Stomach (tissue), 9 donors: Measurements from ENCODE around the gene WDR75. TPM values are rescaled to one million over a fixed set of nuclear protein-coding genes. Genes with fewer than 3 reads are reported as not detected.

Source experiments
- DNase-seq, 2 donors: peaks; one replicate each; pipeline versions ENCODE4 v3.0.0 to v3.0.0-alpha.2; 2013 to 2019
- H3K27ac ChIP-seq, 5 donors: fragments of 200-600 bp in 4 of 5; sonication (generic) in 4 of 5; one replicate each; pipeline ENCODE4 v1.5.1; 2013 to 2019; ENCODE audit warnings: mild to moderate bottlenecking in 1 of 5, moderate library complexity in 1 of 5
- H3K27me3 ChIP-seq, 3 donors: fragments of 200-600 bp; sonication (generic); one replicate each; pipeline ENCODE4 v1.5.1; 2017 to 2019; ENCODE audit warnings: mixed run types in 1 of 3
- H3K36me3 ChIP-seq, 4 donors: fragments of 200-600 bp; sonication (generic); 1 replicate in 3 of 4; 2 replicates in 1 of 4; pipeline ENCODE4 v1.5.1; 2016 to 2019
- H3K4me1 ChIP-seq, 4 donors: fragments of 200-600 bp; sonication (generic); one replicate each; pipeline ENCODE4 v1.5.1; 2016 to 2019
- H3K4me3 ChIP-seq, 4 donors: fragments of 200-600 bp; sonication (generic) in 3 of 4; one replicate each; pipeline ENCODE4 v1.5.1; 2016 to 2019; ENCODE audit warnings: mild to moderate bottlenecking in 1 of 4
- H3K9me3 ChIP-seq, 4 donors: fragments of 200-600 bp; sonication (generic); one replicate each; pipeline ENCODE4 v1.5.1; 2016 to 2019
- CTCF ChIP-seq, 7 experiments: fragments of 450-650 bp in 4 of 7; fragments of 200-600 bp in 3 of 7; sonication (generic) in 3 of 7; IDR thresholded peaks; one replicate each; pipeline ENCODE4 v1.5.1; 2016 to 2019; ENCODE audit warnings: antibody characterized with exemption in 7 of 7, control low read depth in 2 of 7, mild to moderate bottlenecking in 1 of 7
- EP300 ChIP-seq: sonication (generic); formaldehyde crosslinking; IDR thresholded peaks from one replicate; pipeline ENCODE4 v1.6.1; 2017; ENCODE audit warnings: antibody characterized with exemption
- POLR2A ChIP-seq, 4 donors: fragments of 450-650 bp; IDR thresholded peaks; one replicate each; pipeline ENCODE4 v1.6.1; 2016; ENCODE audit warnings: antibody characterized with exemption in 4 of 4, control low read depth in 2 of 4, mild to moderate bottlenecking in 1 of 4, moderate library complexity in 1 of 4
- POLR2AphosphoS5 ChIP-seq, 3 donors: sonication (generic); formaldehyde crosslinking; IDR thresholded peaks; one replicate each; pipeline ENCODE4 v1.6.1; 2016; ENCODE audit warnings: antibody characterized with exemption in 3 of 3
- WGBS, 5 donors: extraction: QIAGEN DNeasy Blood & Tissue Kit in 3 of 5; methylation state at CpG; one replicate each; pipeline versions ENCODE4 v1.1.5 to v1.1.7; 2013 to 2018; 5-methylcytosine and 5-hydroxymethylcytosine counted together
- intact Hi-C: fragments of 100-400 bp; cut with DNase I; formaldehyde crosslinking; loops from one replicate; pipeline ENCODE4 v1.15.1; 2023; ENCODE audit warnings: low total_unique reads
- polyA plus RNA-seq, 3 donors: library from polyadenylated mRNA; stranded (reverse); fragments of 200-250 nt; gene quantifications; one replicate each; pipeline ENCODE4 v1.2.3, GENCODE V29; 2013
- total RNA-seq, 5 donors: library from RNA; depleted of rRNA; stranded (reverse); fragments of >200 nt; gene quantifications; one replicate each; pipeline versions ENCODE4 v1.1.0 to v1.2.3, GENCODE V29; 2014 to 2016
- donor health status: healthy with polysubstance abuse.
- donor health status: Bipolar disorder and iron deficiency.
- donor health status: healthy.

Gene WDR75
- total and polyA plus RNA-seq, 8 donors, result 6.1 to 89.9 (median 26.5) TPM

- TF ChIP-seq EP300, result no peak
- no peak for TF ChIP-seq POLR2A (IDR thresholded peaks at IDR 0.05)
- no peak for TF ChIP-seq POLR2AphosphoS5 (IDR thresholded peaks at IDR 0.05)
- no peak for TF ChIP-seq CTCF (IDR thresholded peaks at IDR 0.05)
- 81 to 90% (median 85%) methylated on average over 4 of the region's 4 CpGs for WGBS, 5 donors
- Histone ChIP-seq H3K27me3 (no peaks in the 10 kb centered on the region), H3K36me3 (no peaks in the 10 kb centered on the region), H3K4me1 (peaks cover 0 to 5% (median under 1%) of the 10 kb centered on the region in 4 donors), H3K27ac (peak overlapping the region in 3 of 5 donors; percentile 49 to 66 (median 57)), H3K9me3 (no peaks in the 10 kb centered on the region), H3K4me3 (no peak overlapping the region)
- no peak for DNase-seq
- intact Hi-C loops, result no loop called here
These were observed 28.0 kb upstream of the WDR75 start for GRCh38 chr2:189413249-189413648.

DNA sequence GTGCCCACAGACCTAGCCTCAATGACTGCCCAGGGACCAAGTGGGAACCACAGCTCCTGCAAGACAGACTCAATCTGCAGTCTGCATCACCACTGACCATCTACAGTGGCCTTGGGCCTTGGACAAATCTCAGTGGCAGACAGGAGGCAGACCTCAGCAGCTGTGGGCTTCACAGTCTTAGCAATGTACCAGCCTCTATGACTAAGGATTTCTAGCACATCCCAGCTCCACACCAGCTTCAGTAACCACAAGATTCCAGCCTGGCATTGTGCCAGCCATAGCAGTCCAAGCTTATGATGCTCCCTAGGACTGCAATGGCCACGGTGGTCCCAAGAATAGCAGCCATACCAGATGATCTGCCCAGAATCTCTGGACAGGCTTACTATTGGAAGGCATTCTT is 19.6 kb upstream of the WDR75 start:
- WGBS, 5 donors, result 63 to 86% (median 80%) methylated on average over 1 of the region's 1 CpG

GRCh38 chr2:189424961-189425360 is 16.3 kb upstream of the WDR75 start:
- no peak overlapping the region for H3K27ac ChIP-seq
- intact Hi-C loops, result no loop called here
- H3K4me1 ChIP-seq, result no peaks in the 10 kb centered on the region
- no peak overlapping the region for H3K4me3 ChIP-seq
- no peaks in the 10 kb centered on the region for H3K9me3 ChIP-seq
- TF ChIP-seq POLR2AphosphoS5 (IDR thresholded peaks at IDR 0.05) (no peak), EP300 (no peak), POLR2A (IDR thresholded peaks at IDR 0.05) (no peak)
- WGBS, 5 donors, result 86 to 95% (median 93%) methylated on average over 2 of the region's 2 CpGs
- no peaks in the 10 kb centered on the region for H3K36me3 ChIP-seq
- H3K27me3 ChIP-seq, result no peaks in the 10 kb centered on the region
- no peak for DNase-seq

More for the DNA sequence above, 19.6 kb upstream of the WDR75 start:
- TF ChIP-seq POLR2AphosphoS5 (IDR thresholded peaks at IDR 0.05) (no peak), CTCF (IDR thresholded peaks at IDR 0.05) (no peak), EP300 (no peak), POLR2A (IDR thresholded peaks at IDR 0.05) (no peak)
- intact Hi-C loops, result no loop called here
- H3K9me3 ChIP-seq, result no peaks in the 10 kb centered on the region
- H3K36me3 ChIP-seq, result no peaks in the 10 kb centered on the region
- no peaks in the 10 kb centered on the region for H3K4me1 ChIP-seq
- no peaks in the 10 kb centered on the region for H3K27me3 ChIP-seq
- H3K4me3 ChIP-seq, result no peak overlapping the region
- no peak for DNase-seq
- H3K27ac ChIP-seq, result no peak overlapping the region

GRCh38 chr2:189425676-189426075 is 15.6 kb upstream of the WDR75 start:
- Histone ChIP-seq H3K36me3 (no peaks in the 10 kb centered on the region), H3K4me1 (no peaks in the 10 kb centered on the region), H3K27me3 (no peaks in the 10 kb centered on the region), H3K4me3 (no peak overlapping the region), H3K27ac (no peak overlapping the region), H3K9me3 (no peaks in the 10 kb centered on the region)
- intact Hi-C loops, result no loop called here
- no peak for DNase-seq
- WGBS, 5 donors, result 79 to 100% (median 98%) methylated on average over 1 of the region's 1 CpG
- no peak for TF ChIP-seq CTCF (IDR thresholded peaks at IDR 0.05)
- no peak for TF ChIP-seq POLR2AphosphoS5 (IDR thresholded peaks at IDR 0.05)
- no peak for TF ChIP-seq POLR2A (IDR thresholded peaks at IDR 0.05)

DNA sequence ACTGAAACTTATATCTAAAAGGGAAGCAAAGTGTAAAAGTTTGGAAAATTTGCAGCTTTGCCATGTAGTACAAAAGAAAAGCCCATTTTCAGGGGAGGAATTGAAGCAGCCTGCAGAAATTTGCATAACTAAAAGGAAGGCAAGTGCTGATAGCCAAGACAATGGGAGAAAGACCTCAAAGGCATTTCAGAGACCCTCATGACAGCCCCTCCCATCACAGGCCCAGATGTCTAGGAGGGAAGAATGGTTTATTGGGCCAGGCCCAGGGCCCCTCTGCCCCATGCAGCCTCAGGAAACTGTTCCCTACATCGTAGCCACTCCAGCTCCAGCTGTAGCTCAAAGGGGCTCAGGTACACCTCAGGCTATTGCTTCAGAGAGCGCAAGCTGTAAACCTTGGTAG is 14.4 kb upstream of the WDR75 start:
- intact Hi-C loops, result no loop called here
- no peak overlapping the region for H3K4me3 ChIP-seq
- TF ChIP-seq POLR2AphosphoS5 (IDR thresholded peaks at IDR 0.05), result no peak
- H3K27me3 ChIP-seq, result no peaks in the 10 kb centered on the region
- no peak overlapping the region for H3K27ac ChIP-seq
- no peaks in the 10 kb centered on the region for H3K9me3 ChIP-seq
- no peak for DNase-seq
- no peaks in the 10 kb centered on the region for H3K4me1 ChIP-seq
- H3K36me3 ChIP-seq, result no peaks in the 10 kb centered on the region
- 85 to 100% (median 94%) methylated on average over 2 of the region's 2 CpGs for WGBS, 5 donors
